ENCODE data around the gene ARRDC4. TPM values are rescaled to one million over a fixed set of nuclear protein-coding genes. Genes with fewer than 3 reads are reported as not detected.
A peak's percentile ranks its signal among the peaks of the same experiment; 100 is the strongest.

ARRDC4 gene
- total RNA-seq, 2 experiments from 2014 or later, result 0.09 TPM; not detected in 1

GRCh38 chr15:97953748-97954147, 6.8 kb upstream of the ARRDC4 start:
- H3K9me3 Mint-ChIP-seq (ENCODE audit: low read depth), result peaks cover 5% of the 10 kb centered on the region
- DNase-seq (no peak), ATAC-seq (no peak)
- H3K4me3 Mint-ChIP-seq, result no peak overlapping the region
- H3K36me3 Mint-ChIP-seq, result no peaks in the 10 kb centered on the region
- no peaks in the 10 kb centered on the region for H3K27me3 Mint-ChIP-seq
- no peak overlapping the region for H3K27ac Mint-ChIP-seq
- CTCF ChIA-PET, result no interaction called here
- H3K4me1 Mint-ChIP-seq, result no peaks in the 10 kb centered on the region

- Mint-ChIP-seq H3K4me3 (no peak overlapping the region), H3K4me1 (peaks cover 5% of the 10 kb centered on the region), H3K27me3 (peaks cover 10% of the 10 kb centered on the region), H3K9me3 (ENCODE audit: low read depth) (peaks cover 5% of the 10 kb centered on the region), H3K36me3 (no peaks in the 10 kb centered on the region), H3K27ac (no peak overlapping the region)
- DNase-seq (no peak), ATAC-seq (no peak)
- CTCF ChIA-PET, result no interaction called here
Measured at GRCh38 chr15:97955035-97955434, 5.5 kb upstream of the ARRDC4 start.

- CTCF ChIA-PET, result no interaction called here
- ATAC-seq (no peak), DNase-seq (no peak)
- H3K9me3 Mint-ChIP-seq (ENCODE audit: low read depth), result peaks cover 5% of the 10 kb centered on the region
- H3K4me1 Mint-ChIP-seq, result peaks cover 7% of the 10 kb centered on the region
- H3K27me3 Mint-ChIP-seq, result peaks cover 15% of the 10 kb centered on the region
- no peak overlapping the region for H3K27ac Mint-ChIP-seq
- H3K36me3 Mint-ChIP-seq, result peaks cover 1% of the 10 kb centered on the region
- no peak overlapping the region for H3K4me3 Mint-ChIP-seq
Measured at GRCh38 chr15:97955529-97955928, 5.0 kb upstream of the ARRDC4 start.

GRCh38 chr15:97959724-97960363, 659 bp upstream of the ARRDC4 start:
- H3K4me3 Mint-ChIP-seq, result peak overlapping the region; percentile 38

GRCh38 chr15:97961067-97961954, 808 bp downstream of the ARRDC4 start:
- Mint-ChIP-seq H3K27ac (no peak overlapping the region), H3K27me3 (peaks cover 19% of the 10 kb centered on the region), H3K36me3 (peaks cover 1% of the 10 kb centered on the region), H3K9me3 (ENCODE audit: low read depth) (peaks cover 3% of the 10 kb centered on the region), H3K4me3 (peak overlapping the region; percentile 17), H3K4me1 (peaks cover 7% of the 10 kb centered on the region)
- no peak for DNase-seq
- CTCF ChIA-PET, result no interaction called here
- ATAC-seq, result no peak

More at GRCh38 chr15:97959724-97960363, 659 bp upstream of the ARRDC4 start:
- H3K27ac Mint-ChIP-seq, result no peak overlapping the region
- ATAC-seq, result no peak
- DNase-seq, result no peak
- peaks cover 7% of the 10 kb centered on the region for H3K4me1 Mint-ChIP-seq
- H3K27me3 Mint-ChIP-seq, result peaks cover 19% of the 10 kb centered on the region
- CTCF ChIA-PET, result no interaction called here
- peaks cover 1% of the 10 kb centered on the region for H3K36me3 Mint-ChIP-seq
- peaks cover 5% of the 10 kb centered on the region for H3K9me3 Mint-ChIP-seq (ENCODE audit: low read depth)

- ATAC-seq (no peak), DNase-seq (no peak)
- CTCF ChIA-PET, result no interaction called here
- Mint-ChIP-seq H3K36me3 (peaks cover 1% of the 10 kb centered on the region), H3K4me1 (peaks cover 7% of the 10 kb centered on the region), H3K27ac (no peak overlapping the region), H3K4me3 (no peak overlapping the region), H3K27me3 (peaks cover 19% of the 10 kb centered on the region), H3K9me3 (ENCODE audit: low read depth) (peaks cover 3% of the 10 kb centered on the region)
Measured at GRCh38 chr15:97962263-97962662, 1.8 kb downstream of the ARRDC4 start.

- H3K27ac Mint-ChIP-seq, result no peak overlapping the region
- H3K36me3 Mint-ChIP-seq, result peaks cover 1% of the 10 kb centered on the region
- no peak overlapping the region for H3K4me3 Mint-ChIP-seq
- DNase-seq, result no peak
- CTCF ChIA-PET, result no interaction called here
- ATAC-seq, result no peak
- peaks cover 3% of the 10 kb centered on the region for H3K9me3 Mint-ChIP-seq (ENCODE audit: low read depth)
- H3K4me1 Mint-ChIP-seq, result peaks cover 7% of the 10 kb centered on the region
- H3K27me3 Mint-ChIP-seq, result peaks cover 19% of the 10 kb centered on the region
Measured at GRCh38 chr15:97963779-97964178, 3.3 kb downstream of the ARRDC4 start.

- ATAC-seq (no peak), DNase-seq (no peak)
- H3K27ac Mint-ChIP-seq, result no peak overlapping the region
- CTCF ChIA-PET, result no interaction called here
- peaks cover 5% of the 10 kb centered on the region for H3K27me3 Mint-ChIP-seq
- no peaks in the 10 kb centered on the region for H3K4me1 Mint-ChIP-seq
- no peaks in the 10 kb centered on the region for H3K36me3 Mint-ChIP-seq
- H3K9me3 Mint-ChIP-seq (ENCODE audit: low read depth), result no peaks in the 10 kb centered on the region
- H3K4me3 Mint-ChIP-seq, result no peak overlapping the region
Measured at GRCh38 chr15:97966246-97966645, 5.7 kb downstream of the ARRDC4 start.

- DNase-seq, result no peak
- Mint-ChIP-seq H3K4me3 (no peak overlapping the region), H3K27ac (no peak overlapping the region), H3K9me3 (ENCODE audit: low read depth) (no peaks in the 10 kb centered on the region), H3K27me3 (no peaks in the 10 kb centered on the region), H3K36me3 (no peaks in the 10 kb centered on the region), H3K4me1 (no peaks in the 10 kb centered on the region)
- ATAC-seq, result no peak
- CTCF ChIA-PET, result no interaction called here
Measured at GRCh38 chr15:97966924-97967620, 6.6 kb downstream of the ARRDC4 start.

- no peaks in the 10 kb centered on the region for H3K27me3 Mint-ChIP-seq
- H3K4me1 Mint-ChIP-seq, result no peaks in the 10 kb centered on the region
- no peak for ATAC-seq
- no peaks in the 10 kb centered on the region for H3K36me3 Mint-ChIP-seq
- H3K9me3 Mint-ChIP-seq (ENCODE audit: low read depth), result no peaks in the 10 kb centered on the region
- no peak overlapping the region for H3K27ac Mint-ChIP-seq
- DNase-seq, result no peak
- H3K4me3 Mint-ChIP-seq, result no peak overlapping the region
- CTCF ChIA-PET, result no interaction called here
Measured at GRCh38 chr15:97967881-97968280, 7.4 kb downstream of the ARRDC4 start.

- Mint-ChIP-seq H3K27ac (no peak overlapping the region), H3K27me3 (no peaks in the 10 kb centered on the region), H3K4me3 (no peak overlapping the region), H3K36me3 (no peaks in the 10 kb centered on the region), H3K9me3 (ENCODE audit: low read depth) (no peaks in the 10 kb centered on the region), H3K4me1 (no peaks in the 10 kb centered on the region)
- DNase-seq (no peak), ATAC-seq (no peak)
- CTCF ChIA-PET, result no interaction called here
Measured at GRCh38 chr15:97968380-97968779, 7.9 kb downstream of the ARRDC4 start.

GRCh38 chr15:97972366-97972765, 11.9 kb downstream of the ARRDC4 start:
- CTCF ChIA-PET, result no interaction called here
- Mint-ChIP-seq H3K4me3 (no peak overlapping the region), H3K4me1 (no peaks in the 10 kb centered on the region), H3K27me3 (no peaks in the 10 kb centered on the region), H3K36me3 (no peaks in the 10 kb centered on the region), H3K9me3 (ENCODE audit: low read depth) (no peaks in the 10 kb centered on the region), H3K27ac (no peak overlapping the region)
- ATAC-seq (no peak), DNase-seq (no peak)

- H3K27me3 Mint-ChIP-seq, result no peaks in the 10 kb centered on the region
- CTCF ChIA-PET, result no interaction called here
Measured at GRCh38 chr15:97976129-97976528, 15.6 kb downstream of the ARRDC4 start.

More at GRCh38 chr15:97976129-97976528, 15.6 kb downstream of the ARRDC4 start:
- Mint-ChIP-seq H3K9me3 (ENCODE audit: low read depth) (no peaks in the 10 kb centered on the region), H3K36me3 (no peaks in the 10 kb centered on the region), H3K4me3 (no peak overlapping the region), H3K4me1 (no peaks in the 10 kb centered on the region), H3K27ac (no peak overlapping the region)
- DNase-seq (no peak), ATAC-seq (no peak)

All from activated CD8-positive, alpha-beta memory T cell treated with anti-CD3 and anti-CD28 coated beads, Interleukin-2, amount 10 ng/mL, durations not matched to agents 7 days and 5 days (primary cell).